ENCODE results near the gene MAP6. TPM values are rescaled to one million over a fixed set of nuclear protein-coding genes. Genes with fewer than 3 reads are reported as not detected.

The MAP6 gene
- total RNA-seq, 2 donors from 2014 or later = 6.3 to 8.1 TPM

DNA sequence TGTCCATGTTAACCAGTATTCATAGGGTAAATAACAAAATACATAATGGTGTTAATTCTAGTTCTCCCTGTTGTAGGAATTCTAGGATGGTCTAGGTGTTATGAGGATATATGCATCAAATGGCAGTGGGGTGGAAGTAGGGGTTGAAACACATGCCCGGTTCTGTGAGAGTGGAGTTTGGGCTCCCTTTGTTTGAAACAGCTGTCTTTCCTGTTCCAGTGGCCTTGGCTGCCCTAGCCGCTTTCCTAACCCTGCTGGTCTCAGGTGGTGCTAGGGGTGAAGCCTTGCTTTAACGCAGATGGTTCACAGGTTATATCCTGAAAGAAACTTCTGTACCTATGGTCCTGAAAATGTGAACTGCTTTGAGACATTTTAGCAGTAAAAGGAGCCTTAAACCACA is 68.5 kb downstream of the MAP6 start:
- H3K27me3 ChIP-seq = no peaks in the 10 kb centered on the region
- no peaks in the 10 kb centered on the region for H3K9me3 ChIP-seq
- H3K4me3 ChIP-seq = no peak overlapping the region
- no peaks in the 10 kb centered on the region for H3K4me1 ChIP-seq
- no peaks in the 10 kb centered on the region for H3K36me3 ChIP-seq
- no peak overlapping the region for H3K27ac ChIP-seq
- DNase-seq (ENCODE audit: low spot score) = no peak
- TF ChIP-seq, protein P1, sequence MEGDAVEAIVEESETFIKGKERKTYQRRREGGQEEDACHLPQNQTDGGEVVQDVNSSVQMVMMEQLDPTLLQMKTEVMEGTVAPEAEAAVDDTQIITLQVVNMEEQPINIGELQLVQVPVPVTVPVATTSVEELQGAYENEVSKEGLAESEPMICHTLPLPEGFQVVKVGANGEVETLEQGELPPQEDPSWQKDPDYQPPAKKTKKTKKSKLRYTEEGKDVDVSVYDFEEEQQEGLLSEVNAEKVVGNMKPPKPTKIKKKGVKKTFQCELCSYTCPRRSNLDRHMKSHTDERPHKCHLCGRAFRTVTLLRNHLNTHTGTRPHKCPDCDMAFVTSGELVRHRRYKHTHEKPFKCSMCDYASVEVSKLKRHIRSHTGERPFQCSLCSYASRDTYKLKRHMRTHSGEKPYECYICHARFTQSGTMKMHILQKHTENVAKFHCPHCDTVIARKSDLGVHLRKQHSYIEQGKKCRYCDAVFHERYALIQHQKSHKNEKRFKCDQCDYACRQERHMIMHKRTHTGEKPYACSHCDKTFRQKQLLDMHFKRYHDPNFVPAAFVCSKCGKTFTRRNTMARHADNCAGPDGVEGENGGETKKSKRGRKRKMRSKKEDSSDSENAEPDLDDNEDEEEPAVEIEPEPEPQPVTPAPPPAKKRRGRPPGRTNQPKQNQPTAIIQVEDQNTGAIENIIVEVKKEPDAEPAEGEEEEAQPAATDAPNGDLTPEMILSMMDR (IDR thresholded peaks at IDR 0.05) = no peak

DNA sequence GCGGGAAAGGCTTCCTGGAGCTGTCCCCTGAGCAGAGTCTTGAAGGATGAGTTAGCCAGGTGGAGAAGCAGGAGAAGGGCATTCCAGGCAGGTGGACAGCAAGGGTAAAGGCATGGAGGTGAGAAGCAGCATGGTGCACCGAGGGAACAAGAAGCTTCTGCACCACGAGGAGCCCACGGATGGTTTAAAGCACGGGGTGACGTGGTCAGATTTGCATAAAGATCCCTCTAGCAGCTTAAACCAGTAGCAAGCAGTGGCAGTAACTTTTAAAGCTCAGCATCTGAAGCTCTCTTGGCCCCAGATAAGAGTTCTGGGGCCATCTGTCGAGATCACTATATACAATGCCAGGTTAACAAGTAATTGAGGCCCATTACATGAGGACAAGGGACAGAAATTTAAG is 69.9 kb downstream of the MAP6 start:
- TF ChIP-seq, protein P1 (IDR thresholded peaks at IDR 0.05) = no peak
- DNase-seq (ENCODE audit: low spot score) = no peak
- Histone ChIP-seq H3K4me3 (no peak overlapping the region), H3K27ac (no peak overlapping the region), H3K4me1 (no peaks in the 10 kb centered on the region), H3K27me3 (no peaks in the 10 kb centered on the region), H3K36me3 (no peaks in the 10 kb centered on the region), H3K9me3 (no peaks in the 10 kb centered on the region)

DNA sequence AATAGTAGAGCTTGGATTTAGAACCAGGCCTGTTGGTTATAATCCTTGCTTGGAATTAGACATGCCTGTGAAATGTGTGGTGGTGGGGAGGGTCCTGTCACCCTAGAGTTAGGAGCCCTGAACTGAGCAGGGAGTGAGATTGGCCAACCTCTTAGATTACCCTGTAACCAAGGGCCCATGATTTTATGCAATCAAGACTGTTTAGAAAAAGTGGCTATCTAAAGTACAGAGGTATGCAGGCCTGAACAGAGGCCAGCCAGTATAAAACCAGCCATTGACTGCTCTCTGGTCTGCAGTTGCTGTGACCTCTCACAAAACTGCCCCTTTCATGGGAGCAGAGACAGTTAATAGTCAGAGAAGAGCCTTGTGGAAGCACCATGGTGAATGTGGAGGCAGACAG is 70.6 kb downstream of the MAP6 start:
- Histone ChIP-seq H3K4me1 (no peaks in the 10 kb centered on the region), H3K27me3 (no peaks in the 10 kb centered on the region), H3K9me3 (no peaks in the 10 kb centered on the region), H3K27ac (no peak overlapping the region), H3K4me3 (no peak overlapping the region), H3K36me3 (no peaks in the 10 kb centered on the region)
- TF ChIP-seq, protein P1 (IDR thresholded peaks at IDR 0.05) = no peak
- no peak for DNase-seq (ENCODE audit: low spot score)

DNA sequence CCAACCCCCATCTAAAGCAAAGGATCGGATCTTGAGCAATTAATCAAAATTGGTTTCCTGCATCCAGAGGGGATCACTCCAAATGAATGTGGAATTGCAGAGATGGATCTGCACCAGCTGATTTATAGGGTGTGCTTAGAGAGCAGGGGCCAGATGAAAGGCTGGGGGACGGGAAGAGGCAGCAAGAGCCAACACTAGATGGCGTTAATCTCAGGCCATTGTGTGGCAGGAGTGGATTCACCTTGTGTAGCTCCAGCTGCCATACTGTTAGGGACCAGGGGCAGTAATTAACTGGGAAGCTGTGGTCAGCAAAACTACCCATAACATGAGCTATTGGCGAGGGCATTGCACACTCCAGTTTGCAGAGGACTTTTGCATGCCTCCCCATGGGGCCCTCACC is 71.2 kb downstream of the MAP6 start:
- Histone ChIP-seq H3K36me3 (no peaks in the 10 kb centered on the region), H3K4me1 (no peaks in the 10 kb centered on the region), H3K27me3 (no peaks in the 10 kb centered on the region), H3K4me3 (no peak overlapping the region), H3K9me3 (no peaks in the 10 kb centered on the region), H3K27ac (no peak overlapping the region)
- TF ChIP-seq, protein P1 (IDR thresholded peaks at IDR 0.05) = peak in 1 of 2 donors; percentile 53
- no peak for DNase-seq (ENCODE audit: low spot score)

DNA sequence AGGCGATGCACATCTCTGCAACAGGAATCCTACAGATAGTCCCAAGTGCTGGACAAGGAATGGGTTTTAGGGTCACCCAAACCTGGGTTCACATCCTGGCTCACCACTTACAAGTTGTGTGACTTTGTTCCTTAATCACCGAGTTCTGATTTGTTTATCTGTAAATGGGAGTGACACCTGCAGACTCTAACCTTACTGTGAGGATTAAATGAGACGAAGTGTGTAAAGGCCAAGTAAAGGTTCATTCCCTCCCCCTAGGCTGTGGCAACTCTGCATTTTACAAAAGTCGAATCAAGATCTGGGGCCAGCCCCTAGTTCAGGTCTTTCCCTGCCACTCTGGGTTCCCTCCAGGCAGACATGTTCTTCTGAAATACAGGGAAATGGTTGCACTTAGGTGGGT is 71.9 kb downstream of the MAP6 start:
- TF ChIP-seq, protein P1 (IDR thresholded peaks at IDR 0.05) = no peak
- H3K4me3 ChIP-seq = no peak overlapping the region
- no peak for DNase-seq (ENCODE audit: low spot score)
- no peaks in the 10 kb centered on the region for H3K4me1 ChIP-seq
- no peaks in the 10 kb centered on the region for H3K27me3 ChIP-seq
- H3K36me3 ChIP-seq = no peaks in the 10 kb centered on the region
- no peak overlapping the region for H3K27ac ChIP-seq
- H3K9me3 ChIP-seq = no peaks in the 10 kb centered on the region

DNA sequence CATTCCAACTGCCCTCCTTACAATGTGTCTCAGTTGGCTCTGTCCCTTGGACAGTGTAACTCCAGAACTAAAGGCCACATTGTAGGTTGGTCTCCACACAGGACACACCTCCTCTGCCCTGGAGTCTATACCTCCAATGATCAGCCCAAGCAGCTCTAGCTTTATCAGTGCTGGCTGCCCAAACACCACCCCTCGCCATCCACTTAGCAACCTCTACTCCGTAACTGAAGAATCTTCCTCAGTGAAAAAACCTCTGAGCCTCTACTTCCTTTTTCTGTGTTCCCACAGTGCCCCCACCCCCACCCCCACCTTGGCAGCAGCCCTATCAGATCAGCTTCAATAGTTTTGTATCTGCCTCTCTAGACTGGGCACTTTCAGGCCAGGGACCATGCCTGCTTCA is 73.4 kb downstream of the MAP6 start:
- Histone ChIP-seq H3K4me3 (no peak overlapping the region), H3K9me3 (no peaks in the 10 kb centered on the region), H3K4me1 (no peaks in the 10 kb centered on the region), H3K27me3 (no peaks in the 10 kb centered on the region), H3K36me3 (no peaks in the 10 kb centered on the region), H3K27ac (no peak overlapping the region)
- TF ChIP-seq, protein P1 (IDR thresholded peaks at IDR 0.05) = no peak
- no peak for DNase-seq (ENCODE audit: low spot score)

Measured in right atrium auricular region (tissue), 2 donors.